GM19240 (cell line): ENCODE results near the gene RAB11A.

Experiments
- DNase-seq: peaks from one replicate; pipeline ENCODE4 v3.0.0; 2011; ENCODE audit warnings: low spot score; ENCODE audit not compliant: insufficient read length

The RAB11A gene

GRCh38 chr15:65916664-65917406 lies 47.5 kb downstream of the RAB11A start:
- no peak for DNase-seq

DNA sequence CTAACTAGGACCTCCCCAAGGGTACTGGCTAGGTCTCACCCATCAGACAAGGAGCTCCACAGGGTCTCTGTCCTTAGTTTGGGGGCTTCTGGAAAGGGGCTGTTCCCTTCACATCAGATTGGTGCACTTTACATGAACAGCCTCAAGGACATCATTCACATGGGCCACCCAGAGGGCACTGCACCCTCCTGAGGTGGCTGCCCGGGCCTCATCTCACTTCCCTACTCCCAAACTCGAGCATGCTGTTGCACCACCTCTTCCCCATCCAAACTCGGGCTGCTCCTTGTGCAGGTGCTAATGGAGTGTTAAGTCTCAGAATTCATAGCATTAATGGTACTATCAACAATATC lies 48.1 kb downstream of the RAB11A start:
- DNase-seq: no peak

DNA sequence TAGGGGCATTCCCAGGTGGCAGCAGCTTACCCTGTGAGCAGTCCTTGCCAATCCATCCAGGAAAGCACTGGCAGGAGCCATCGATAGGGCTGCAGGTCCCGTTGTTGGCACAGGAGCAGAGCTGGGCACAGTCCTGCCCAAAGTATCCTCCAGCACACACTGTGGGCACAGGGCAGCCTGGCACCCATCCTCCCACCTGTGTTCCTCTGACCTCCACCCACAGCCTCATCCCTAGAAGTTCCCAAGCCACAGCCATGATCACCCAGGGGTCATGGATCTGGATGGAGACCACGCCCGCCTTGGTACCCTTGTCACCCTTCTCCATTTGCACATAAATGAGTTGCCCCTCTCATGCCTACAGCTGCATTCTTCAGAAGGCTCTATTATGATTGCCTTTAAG lies 48.6 kb downstream of the RAB11A start:
- DNase-seq: no peak

GRCh38 chr15:65918357-65918920 lies 49.1 kb downstream of the RAB11A start:
- no peak for DNase-seq

- no peak for DNase-seq
Measured at GRCh38 chr15:65918945-65919344, 49.7 kb downstream of the RAB11A start.

- DNase-seq: no peak
Measured at GRCh38 chr15:65919353-65919752, 50.1 kb downstream of the RAB11A start.

GRCh38 chr15:65920121-65920520 lies 50.8 kb downstream of the RAB11A start:
- DNase-seq: no peak

DNA sequence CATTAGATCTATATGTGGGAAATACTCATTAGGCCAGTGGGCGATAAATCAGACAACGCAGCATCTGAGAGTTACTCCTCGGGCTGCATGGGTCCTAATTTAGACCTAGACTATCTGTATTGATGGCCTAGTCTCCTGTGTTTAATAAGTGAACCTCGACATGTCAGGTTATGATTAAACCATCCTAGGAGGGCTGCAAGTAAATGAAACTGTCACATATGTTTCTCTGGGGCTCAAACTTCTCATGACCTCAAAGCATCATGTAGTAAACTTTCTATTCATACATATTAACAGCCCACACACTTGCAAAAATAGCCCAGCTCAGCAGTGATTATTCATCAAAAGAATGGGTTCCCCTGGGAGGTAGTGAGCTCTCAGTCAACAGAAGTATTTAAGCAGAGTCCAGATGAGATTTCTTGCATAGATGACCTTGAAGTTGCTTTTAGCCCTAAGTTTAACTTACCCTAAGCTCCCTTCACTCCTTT lies 51.6 kb downstream of the RAB11A start:
- DNase-seq: no peak

GRCh38 chr15:65921780-65922179 lies 52.5 kb downstream of the RAB11A start:
- no peak for DNase-seq

GRCh38 chr15:65922621-65923020 lies 53.3 kb downstream of the RAB11A start:
- DNase-seq: no peak

DNA sequence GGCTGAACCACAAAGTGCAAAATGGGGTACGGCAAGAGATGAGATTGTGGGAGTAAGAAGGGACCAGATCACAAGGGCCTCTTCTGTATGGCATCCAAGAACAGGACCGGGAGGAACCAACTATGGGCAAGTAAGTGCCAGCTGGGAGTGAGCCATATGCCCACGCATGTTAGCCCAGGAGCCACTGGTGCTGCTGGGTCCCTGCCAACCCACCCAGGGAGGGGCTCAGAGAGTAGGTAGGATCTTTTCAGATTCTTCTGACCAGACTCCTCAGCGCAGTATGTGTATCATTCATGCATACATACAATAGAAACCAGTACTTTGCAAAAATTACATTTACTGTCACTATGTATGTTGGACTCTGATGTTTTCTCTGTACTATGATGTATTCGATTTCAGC lies 54.0 kb downstream of the RAB11A start:
- DNase-seq: no peak

GRCh38 chr15:65924004-65924403 lies 54.7 kb downstream of the RAB11A start:
- no peak for DNase-seq

- no peak for DNase-seq
Measured at GRCh38 chr15:65925338-65925737, 56.0 kb downstream of the RAB11A start.

GRCh38 chr15:65926459-65926858 lies 57.2 kb downstream of the RAB11A start:
- DNase-seq: no peak

- no peak for DNase-seq
Measured at GRCh38 chr15:65926899-65927298, 57.6 kb downstream of the RAB11A start.

DNA sequence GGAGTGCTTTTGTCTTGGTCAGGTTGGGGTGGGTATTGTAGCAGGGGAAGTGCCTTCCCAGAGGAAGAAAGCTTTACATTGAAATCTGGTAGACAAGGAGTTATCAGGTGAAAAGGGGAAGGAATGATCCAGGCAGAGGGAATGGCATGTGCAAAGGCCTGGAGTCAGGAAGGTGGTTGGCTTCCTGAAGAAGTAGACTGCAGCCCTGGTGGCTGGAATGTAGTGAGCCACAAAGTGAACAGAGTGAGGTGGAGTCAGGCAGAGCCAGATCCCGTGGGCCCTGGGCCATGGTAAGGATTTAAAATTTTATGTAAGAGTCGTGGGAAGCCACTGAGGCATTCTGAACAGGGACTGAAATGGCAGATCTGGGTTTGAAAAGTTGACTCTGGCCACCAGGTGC lies 58.3 kb downstream of the RAB11A start:
- no peak for DNase-seq

DNA sequence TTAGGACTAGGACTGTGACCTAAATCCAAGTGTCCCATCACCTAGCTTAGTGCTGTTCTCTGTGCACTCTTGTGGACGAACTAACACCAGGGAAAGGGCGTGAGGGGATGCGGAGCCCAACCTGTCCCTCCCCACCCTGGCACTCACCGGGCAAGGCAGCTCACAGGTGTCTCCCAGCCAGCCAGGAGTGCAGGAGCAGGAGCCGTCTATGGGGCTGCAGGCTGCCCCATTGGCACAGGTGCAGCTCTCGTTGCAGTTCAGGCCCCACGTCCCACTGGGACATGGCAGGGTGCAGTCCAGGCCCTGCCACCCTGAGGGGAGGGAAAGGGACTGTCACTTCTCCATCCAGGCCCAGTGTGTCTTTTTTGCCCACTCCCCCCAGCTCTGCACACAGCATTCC lies 60.3 kb downstream of the RAB11A start:
- no peak for DNase-seq

DNA sequence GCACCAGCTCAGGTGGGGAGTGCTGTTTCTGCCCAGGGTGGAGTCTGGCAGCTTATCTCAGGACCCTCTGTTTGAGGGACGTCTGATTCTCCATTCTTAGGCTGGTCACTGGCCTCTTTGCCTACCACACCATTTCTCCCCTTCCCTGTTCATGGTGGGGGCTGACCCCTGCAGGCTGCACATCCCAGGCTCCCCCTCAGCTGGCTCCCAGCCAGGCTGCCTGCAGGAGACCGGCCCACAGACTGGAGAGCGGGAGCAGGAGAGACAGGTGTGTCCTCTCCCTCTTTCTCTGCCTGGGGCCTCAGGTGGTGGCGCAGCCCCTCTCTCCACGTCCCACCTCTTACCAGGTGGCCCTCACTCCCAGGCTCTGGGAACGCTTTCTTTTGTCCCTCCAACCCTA lies 60.8 kb downstream of the RAB11A start:
- no peak for DNase-seq

- no peak for DNase-seq
Measured at GRCh38 chr15:65931221-65931620, 61.9 kb downstream of the RAB11A start.

GRCh38 chr15:65935391-65935790 lies 66.1 kb downstream of the RAB11A start:
- DNase-seq: no peak

- DNase-seq: no peak
Measured at GRCh38 chr15:65936282-65936681, 67.0 kb downstream of the RAB11A start.

DNA sequence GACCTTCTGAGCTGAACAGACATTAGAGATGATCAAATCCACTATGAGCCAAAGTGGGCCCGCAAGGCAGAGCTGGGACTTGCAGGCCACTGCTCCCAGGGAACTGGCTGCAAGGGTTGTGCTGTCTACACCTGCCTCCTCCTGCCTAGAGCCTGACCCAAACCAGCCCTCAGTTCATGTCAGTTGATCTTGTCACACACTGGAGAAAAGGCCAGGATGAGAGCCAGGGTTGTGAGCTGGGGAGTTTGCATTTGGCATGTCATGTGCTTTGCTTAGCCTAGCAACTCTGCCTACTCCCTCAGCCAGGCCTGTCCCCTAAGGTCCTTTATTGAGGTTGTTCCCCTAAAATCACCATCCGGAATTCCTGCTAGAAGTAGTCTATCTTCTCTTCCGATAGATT lies 67.8 kb downstream of the RAB11A start:
- DNase-seq: no peak

DNA sequence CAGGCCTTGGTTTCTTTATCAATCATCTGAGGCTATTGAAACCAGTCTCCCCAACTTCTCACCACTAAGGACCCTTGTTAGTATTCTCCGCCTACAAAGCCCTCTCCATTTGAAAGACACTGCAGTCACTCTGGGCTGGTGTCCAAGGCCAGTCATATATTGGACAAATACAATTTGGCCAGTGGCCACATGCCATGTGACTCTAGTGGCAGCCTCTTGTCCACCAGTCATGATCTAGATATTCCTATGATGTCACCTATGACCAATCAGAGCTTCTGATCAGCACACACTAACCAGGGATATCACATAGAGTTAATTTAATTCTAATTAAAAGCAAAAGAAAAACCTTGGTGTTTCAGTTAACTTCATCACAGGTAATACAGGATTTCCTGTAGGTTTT lies 68.2 kb downstream of the RAB11A start:
- no peak for DNase-seq
